Testis (tissue), 2 donors: Measurements from ENCODE around the gene MSI2.

ENCODE experiments used
- CTCF ChIP-seq, 3 experiments: fragments of 450-650 bp in 2 of 3; fragments of 200-600 bp in 1 of 3; sonication (generic) in 1 of 3; IDR thresholded peaks; one replicate each; pipeline ENCODE4 v1.5.1; 2016 to 2019; ENCODE audit warnings: antibody characterized with exemption in 3 of 3, mild to moderate bottlenecking in 2 of 3, moderate library complexity in 1 of 3
- POLR2A ChIP-seq: fragments of 450-650 bp; IDR thresholded peaks from one replicate; pipeline ENCODE4 v1.6.1; 2017; ENCODE audit warnings: antibody characterized with exemption, mild to moderate bottlenecking, moderate library complexity

DNA sequence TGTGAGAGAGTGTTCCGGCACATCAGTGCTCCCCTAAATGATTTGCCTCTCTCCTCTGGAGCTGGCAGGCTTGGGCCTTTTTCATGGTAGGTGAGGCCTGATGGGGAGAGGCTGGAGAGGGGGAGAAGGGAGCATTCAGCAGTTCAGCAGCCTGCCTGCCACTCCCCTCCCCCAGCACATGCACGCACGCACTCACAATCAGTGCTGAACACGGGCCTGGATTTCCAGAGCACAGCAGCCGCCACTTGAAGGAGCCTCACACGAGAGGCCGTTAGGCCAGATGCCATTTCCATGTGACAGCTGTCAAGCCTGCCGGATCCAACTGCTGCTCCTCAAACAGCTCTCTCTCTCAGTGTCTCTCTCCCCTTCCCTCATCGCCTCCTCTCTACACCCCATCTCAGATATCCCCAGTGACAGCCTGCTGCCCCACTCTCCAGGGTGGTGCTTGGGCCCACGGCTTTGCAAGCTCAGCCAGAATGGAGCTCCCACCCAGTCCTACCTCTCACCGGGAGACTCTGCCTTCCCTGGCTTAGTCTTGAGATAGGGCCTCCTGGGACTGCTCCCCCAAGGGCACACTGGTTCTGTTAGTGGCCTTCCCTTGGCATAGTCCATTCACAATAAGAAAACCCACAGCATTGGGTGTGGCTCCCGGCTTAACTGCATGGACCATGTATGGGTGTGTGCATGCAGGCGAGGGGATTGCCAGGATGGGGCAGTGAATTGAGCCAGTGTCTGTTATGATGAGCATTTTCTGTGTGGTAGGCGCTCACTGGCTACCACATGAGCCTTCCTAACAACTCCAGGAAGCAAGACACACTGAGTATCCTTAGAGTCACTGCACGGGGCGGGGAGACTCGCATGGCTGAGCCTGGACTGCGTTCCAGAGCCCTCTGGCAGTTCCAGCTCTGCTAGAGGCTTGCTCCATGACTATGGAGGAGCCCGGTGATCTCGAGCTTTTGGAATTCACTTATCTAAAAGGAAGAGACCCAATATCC, 262.6 kb downstream of the MSI2 start:
- no peak for TF ChIP-seq CTCF (IDR thresholded peaks at IDR 0.05)
- no peak for TF ChIP-seq POLR2A
